Amniotic stem cell (primary cell): ENCODE measurements around the gene FBXW4.

Experiments
- DNase-seq: peaks from one replicate; lab custom pipeline; 2025; lab: John Stamatoyannopoulos, UW

The FBXW4 gene

GRCh38 chr10:101695404-101695890, 477 bp upstream of the FBXW4 start:
- DNase-seq: no peak

GRCh38 chr10:101693978-101694673, 844 bp downstream of the FBXW4 start:
- no peak for DNase-seq

GRCh38 chr10:101693651-101693977, 1.4 kb downstream of the FBXW4 start:
- no peak for DNase-seq

- DNase-seq: no peak
Observed at GRCh38 chr10:101691081-101691480, 3.9 kb downstream of the FBXW4 start.

GRCh38 chr10:101690461-101690860, 4.5 kb downstream of the FBXW4 start:
- no peak for DNase-seq

GRCh38 chr10:101687071-101687658, 7.8 kb downstream of the FBXW4 start:
- DNase-seq: no peak

- no peak for DNase-seq
Observed at GRCh38 chr10:101686133-101686925, 8.6 kb downstream of the FBXW4 start.

- no peak for DNase-seq
Observed at GRCh38 chr10:101684782-101685181, 10.2 kb downstream of the FBXW4 start.

GRCh38 chr10:101683276-101683675, 11.7 kb downstream of the FBXW4 start:
- DNase-seq: no peak

- DNase-seq: no peak
Observed at GRCh38 chr10:101682172-101682825, 12.7 kb downstream of the FBXW4 start.

GRCh38 chr10:101676565-101676964, 18.4 kb downstream of the FBXW4 start:
- no peak for DNase-seq

GRCh38 chr10:101675115-101675514, 19.9 kb downstream of the FBXW4 start:
- no peak for DNase-seq

GRCh38 chr10:101672536-101672935, 22.4 kb downstream of the FBXW4 start:
- DNase-seq: no peak

GRCh38 chr10:101671453-101671852, 23.5 kb downstream of the FBXW4 start:
- no peak for DNase-seq

- no peak for DNase-seq
Observed at GRCh38 chr10:101670635-101671034, 24.3 kb downstream of the FBXW4 start.

GRCh38 chr10:101669181-101669580, 25.8 kb downstream of the FBXW4 start:
- no peak for DNase-seq

- no peak for DNase-seq
Observed at GRCh38 chr10:101668566-101668965, 26.4 kb downstream of the FBXW4 start.

GRCh38 chr10:101666083-101666482, 28.9 kb downstream of the FBXW4 start:
- DNase-seq: no peak

GRCh38 chr10:101663097-101663496, 31.9 kb downstream of the FBXW4 start:
- no peak for DNase-seq

GRCh38 chr10:101660256-101660655, 34.7 kb downstream of the FBXW4 start:
- DNase-seq: no peak

GRCh38 chr10:101658975-101659374, 36.0 kb downstream of the FBXW4 start:
- no peak for DNase-seq

- DNase-seq: no peak
Observed at GRCh38 chr10:101656890-101657289, 38.1 kb downstream of the FBXW4 start.

GRCh38 chr10:101655570-101655969, 39.4 kb downstream of the FBXW4 start:
- DNase-seq: no peak
